HepG2 (cell line): ENCODE measurements around the gene CDK5RAP2. TPM values are rescaled to one million over a fixed set of nuclear protein-coding genes. Genes with fewer than 3 reads are reported as not detected.

Source experiments
- AGO1 ChIP-seq: fragments of 200-400 bp; formaldehyde crosslinking; IDR thresholded peaks from 2 replicates; pipeline ENCODE4 v1.6.1; 2017; ENCODE audit warnings: mild to moderate bottlenecking, low read depth, low read length, moderate library complexity; ENCODE audit not compliant: poor library complexity, severe bottlenecking
- ATF7 ChIP-seq, 2 experiments: fragments of 450-650 bp in 1 of 2; sonication (generic) in 1 of 2; formaldehyde crosslinking in 1 of 2; IDR thresholded peaks; 2 replicates each; pipeline versions ENCODE4 v1.4.0 to v1.6.1; 2016 to 2020; ENCODE audit warnings: antibody characterized with exemption in 1 of 2, mild to moderate bottlenecking in 1 of 2, missing genetic modification reagents in 1 of 2
- ETS1 ChIP-seq: sonication (generic); formaldehyde crosslinking; IDR thresholded peaks from 2 replicates; pipeline ENCODE4 v1.4.0; 2020; ENCODE audit warnings: missing genetic modification reagents
- KDM5A ChIP-seq: fragments of 200-600 bp; sonication (generic); IDR thresholded peaks from 2 replicates; pipeline ENCODE4 v1.7.0; 2018; ENCODE audit warnings: antibody characterized with exemption, mild to moderate bottlenecking, low read length, borderline replicate concordance
- KMT2B ChIP-seq: IDR thresholded peaks from 2 replicates; pipeline ENCODE4 v1.6.1; 2016; ENCODE audit warnings: missing genetic modification reagents, missing compliant biosample characterization
- NFKBIZ ChIP-seq: IDR thresholded peaks from 2 replicates; pipeline ENCODE4 v1.6.1; 2018; ENCODE audit warnings: missing genetic modification reagents, missing compliant biosample characterization
- NFRKB ChIP-seq: fragments of 450-650 bp; IDR thresholded peaks from 2 replicates; pipeline ENCODE4 v1.6.1; 2017
- NRL ChIP-seq: sonication (generic); formaldehyde crosslinking; IDR thresholded peaks from 2 replicates; pipeline ENCODE4 v1.5.0; 2020; ENCODE audit warnings: missing genetic modification reagents, mild to moderate bottlenecking, moderate library complexity, borderline replicate concordance
- SNAPC4 ChIP-seq: sonication (generic); formaldehyde crosslinking; IDR thresholded peaks from 2 replicates; pipeline ENCODE4 v1.4.0; 2020; ENCODE audit warnings: mild to moderate bottlenecking, missing genetic modification reagents
- TFE3 ChIP-seq: IDR thresholded peaks from 2 replicates; pipeline ENCODE4 v1.6.1; 2016
- ZNF12 ChIP-seq: sonication (generic); formaldehyde crosslinking; IDR thresholded peaks from 2 replicates; pipeline ENCODE4 v1.5.0; 2020; ENCODE audit warnings: missing genetic modification reagents
- ZNF441 ChIP-seq: sonication (generic); formaldehyde crosslinking; IDR thresholded peaks from 2 replicates; pipeline ENCODE4 v1.7.0; 2021; ENCODE audit warnings: missing genetic modification reagents, borderline replicate concordance
- ZNF510 ChIP-seq: sonication (generic); formaldehyde crosslinking; IDR thresholded peaks from 2 replicates; pipeline ENCODE4 v1.4.0; 2020; ENCODE audit warnings: low read depth, mild to moderate bottlenecking, missing genetic modification reagents
- ZNF589 ChIP-seq: sonication (generic); formaldehyde crosslinking; conservative IDR thresholded peaks from 2 replicates; pipeline ENCODE4 v1.8.0; 2022; ENCODE audit warnings: mild to moderate bottlenecking, moderate library complexity, missing genetic modification reagents
- ZNF605 ChIP-seq: sonication (generic); formaldehyde crosslinking; IDR thresholded peaks from 2 replicates; pipeline ENCODE4 v1.8.0; 2022; ENCODE audit warnings: mild to moderate bottlenecking, missing genetic modification reagents
- ZNF674 ChIP-seq: sonication (generic); formaldehyde crosslinking; IDR thresholded peaks from 2 replicates; pipeline ENCODE4 v1.5.0; 2020; ENCODE audit warnings: low read depth, mild to moderate bottlenecking, missing genetic modification reagents
- ZNF780A ChIP-seq: sonication (generic); formaldehyde crosslinking; IDR thresholded peaks from 2 replicates; pipeline ENCODE4 v1.8.0; 2022; ENCODE audit warnings: mild to moderate bottlenecking, missing genetic modification reagents, moderate library complexity
- ZSCAN20 ChIP-seq: sonication (generic); formaldehyde crosslinking; IDR thresholded peaks from 2 replicates; pipeline ENCODE4 v1.4.0; 2020; ENCODE audit warnings: missing genetic modification reagents, mild to moderate bottlenecking, borderline replicate concordance
- polyA plus RNA-seq, 8 experiments: library from polyadenylated mRNA; depleted of rRNA in 3 of 8; stranded (reverse) in 7 of 8; unstranded in 1 of 8; fragments of >200 nt; fragmentation: Illumina TruSeq in 4 of 8; extraction: Trizol in 4 of 8; gene quantifications; 2 replicates each; pipeline versions ENCODE4 v1.2.1 to v1.2.3, GENCODE V29; 2011 to 2016; ENCODE audit warnings: low read depth in 4 of 8, missing spikeins in 1 of 8, mixed read lengths in 1 of 8; ENCODE audit not compliant: insufficient read depth in 1 of 8
- total RNA-seq, 5 experiments: library from RNA; depleted of rRNA; stranded (reverse); fragments of >200 nt; fragmentation: Illumina TruSeq; extraction: Trizol; gene quantifications; 2 replicates each; pipeline ENCODE4 v1.2.3, GENCODE V29; 2016; ENCODE audit warnings: low read depth in 1 of 5
- TF ChIP-seq, protein P1 (sequence below): sonication (generic); formaldehyde crosslinking; conservative IDR thresholded peaks from 2 replicates; pipeline ENCODE4 v1.8.0; 2022; ENCODE audit warnings: low read depth, missing genetic modification reagents

CDK5RAP2 gene
- total and polyA plus RNA-seq, 2 of the 13 experiments (the other 11 are each of a cell fraction or from before 2014, with no cell fraction given), result 31.8 to 42.2 TPM

- TF ChIP-seq TFE3 (no peak), ZNF589 (CRISPR knock-in tag) (no peak), KDM5A (peak; percentile 73), ATF7 (IDR thresholded peaks at IDR 0.05) (no peak), ATF7 (CRISPR knock-in tag; IDR thresholded peaks at IDR 0.05) (no peak), ZNF510 (no peak), AGO1 (peak; percentile 36), NFRKB (no peak), SNAPC4 (no peak), NFKBIZ (no peak), ETS1 (CRISPR knock-in tag) (no peak), ZNF780A (CRISPR knock-in tag) (no peak), NRL (CRISPR knock-in tag) (peak; percentile 81; the same call in 1 of the 2 replicates), ZSCAN20 (CRISPR knock-in tag) (no peak), ZNF12 (no peak), ZNF441 (no peak), ZNF674 (CRISPR knock-in tag) (no peak), KMT2B (CRISPR knock-in tag) (no peak), ZNF605 (CRISPR knock-in tag) (0 out of 2 replicates have a peak, but pooled peaks have one; percentile 21)
- TF ChIP-seq, protein P1, sequence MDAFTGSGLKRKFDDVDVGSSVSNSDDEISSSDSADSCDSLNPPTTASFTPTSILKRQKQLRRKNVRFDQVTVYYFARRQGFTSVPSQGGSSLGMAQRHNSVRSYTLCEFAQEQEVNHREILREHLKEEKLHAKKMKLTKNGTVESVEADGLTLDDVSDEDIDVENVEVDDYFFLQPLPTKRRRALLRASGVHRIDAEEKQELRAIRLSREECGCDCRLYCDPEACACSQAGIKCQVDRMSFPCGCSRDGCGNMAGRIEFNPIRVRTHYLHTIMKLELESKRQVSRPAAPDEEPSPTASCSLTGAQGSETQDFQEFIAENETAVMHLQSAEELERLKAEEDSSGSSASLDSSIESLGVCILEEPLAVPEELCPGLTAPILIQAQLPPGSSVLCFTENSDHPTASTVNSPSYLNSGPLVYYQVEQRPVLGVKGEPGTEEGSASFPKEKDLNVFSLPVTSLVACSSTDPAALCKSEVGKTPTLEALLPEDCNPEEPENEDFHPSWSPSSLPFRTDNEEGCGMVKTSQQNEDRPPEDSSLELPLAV (CRISPR knock-in tag), result no peak
Observed at GRCh38 chr9:120579139-120580050, 572 bp downstream of the CDK5RAP2 start (continued).
